ENCODE data around the gene MUC5B.

DNA sequence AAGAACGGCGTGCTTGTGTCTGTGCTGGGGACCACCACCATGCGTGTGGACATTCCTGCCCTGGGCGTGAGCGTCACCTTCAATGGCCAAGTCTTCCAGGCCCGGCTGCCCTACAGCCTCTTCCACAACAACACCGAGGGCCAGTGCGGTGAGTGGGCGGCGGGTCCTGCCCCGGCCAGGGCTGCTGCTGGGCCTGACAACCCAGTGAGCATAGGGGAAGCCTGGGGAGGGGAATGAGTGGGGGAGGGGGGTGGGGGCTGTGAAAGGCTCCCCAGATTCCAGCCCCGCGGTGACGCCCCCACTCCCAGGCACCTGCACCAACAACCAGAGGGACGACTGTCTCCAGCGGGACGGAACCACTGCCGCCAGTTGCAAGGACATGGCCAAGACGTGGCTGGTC, 31.9 kb downstream of the MUC5B start:
- TF ChIP-seq CTCF (IDR thresholded peaks at IDR 0.05) (no peak), POLR2A (IDR thresholded peaks at IDR 0.05) (no peak)
